ENCODE data around the gene NUP133. TPM values are rescaled to one million over a fixed set of nuclear protein-coding genes. Genes with fewer than 3 reads are reported as not detected.

The NUP133 gene
- total RNA-seq, 2 donors from 2014 or later, result 67.8 to 68.4 TPM

- H3K4me1 ChIP-seq (ENCODE audit: control insufficient read depth, insufficient read depth, low read length), result no peaks in the 10 kb centered on the region
- no peak overlapping the region for H3K4me3 ChIP-seq (ENCODE audit: low read length)
- no peak for TF ChIP-seq CTCF (conservative IDR thresholded peaks at IDR 0.05)
- no peak overlapping the region for H3K27ac ChIP-seq (ENCODE audit: low read depth, low read length)
- Mint-ChIP-seq H3K36me3 (ENCODE audit: low read depth) (peaks cover 65% of the 10 kb centered on the region), H3K4me3 (no peak overlapping the region), H3K27me3 (ENCODE audit: insufficient read depth) (no peaks in the 10 kb centered on the region), H3K4me1 (no peaks in the 10 kb centered on the region), H3K27ac (no peak overlapping the region), H3K9me3 (no peaks in the 10 kb centered on the region)
- H3K9ac ChIP-seq (ENCODE audit: extremely low read depth, low read length, poor library complexity, severe bottlenecking), result no peak overlapping the region
- DNase-seq, result no peak
- peaks cover 74% of the 10 kb centered on the region for H3K36me3 ChIP-seq (ENCODE audit: control insufficient read depth, insufficient read depth, low read length)
- H3K9me3 ChIP-seq (ENCODE audit: control insufficient read depth, low read length), result no peaks in the 10 kb centered on the region
- H3K27me3 ChIP-seq (ENCODE audit: control insufficient read depth, insufficient read depth, low read length, poor library complexity, severe bottlenecking), result no peaks in the 10 kb centered on the region
These were observed 28.8 kb upstream of the NUP133 start for GRCh38 chr1:229536982-229537381.

GRCh38 chr1:229535230-229535629 lies 27.1 kb upstream of the NUP133 start:
- Histone ChIP-seq H3K9ac (ENCODE audit: extremely low read depth, low read length, poor library complexity, severe bottlenecking) (no peak overlapping the region), H3K27ac (ENCODE audit: low read depth, low read length) (no peak overlapping the region), H3K4me3 (ENCODE audit: low read length) (no peak overlapping the region), H3K4me1 (ENCODE audit: control insufficient read depth, insufficient read depth, low read length) (no peaks in the 10 kb centered on the region), H3K9me3 (ENCODE audit: control insufficient read depth, low read length) (no peaks in the 10 kb centered on the region), H3K36me3 (ENCODE audit: control insufficient read depth, insufficient read depth, low read length) (peaks cover 60% of the 10 kb centered on the region), H3K27me3 (ENCODE audit: control insufficient read depth, insufficient read depth, low read length, poor library complexity, severe bottlenecking) (no peaks in the 10 kb centered on the region)
- Mint-ChIP-seq H3K36me3 (ENCODE audit: low read depth) (peaks cover 69% of the 10 kb centered on the region), H3K9me3 (no peaks in the 10 kb centered on the region), H3K27ac (no peak overlapping the region), H3K4me3 (no peak overlapping the region), H3K4me1 (no peaks in the 10 kb centered on the region), H3K27me3 (ENCODE audit: insufficient read depth) (no peaks in the 10 kb centered on the region)
- TF ChIP-seq CTCF (conservative IDR thresholded peaks at IDR 0.05), result no peak
- no peak for DNase-seq

GRCh38 chr1:229531326-229531725 lies 23.2 kb upstream of the NUP133 start:
- peaks cover 62% of the 10 kb centered on the region for H3K36me3 Mint-ChIP-seq (ENCODE audit: low read depth)
- no peak overlapping the region for H3K27ac ChIP-seq (ENCODE audit: low read depth, low read length)
- no peak for TF ChIP-seq CTCF (conservative IDR thresholded peaks at IDR 0.05)

More at GRCh38 chr1:229531326-229531725, 23.2 kb upstream of the NUP133 start:
- Mint-ChIP-seq H3K4me1 (no peaks in the 10 kb centered on the region), H3K4me3 (no peak overlapping the region), H3K27me3 (ENCODE audit: insufficient read depth) (no peaks in the 10 kb centered on the region), H3K27ac (peak overlapping the region; percentile 35), H3K9me3 (no peaks in the 10 kb centered on the region)
- 95 to 100% methylated on average over 3 to 6 of the region's 6 CpGs for WGBS, 2 experiments (ENCODE audit: insufficient coverage in 1 of 2, insufficient read length in 1 of 2)
- H3K4me3 ChIP-seq (ENCODE audit: low read length), result no peak overlapping the region
- no peaks in the 10 kb centered on the region for H3K27me3 ChIP-seq (ENCODE audit: control insufficient read depth, insufficient read depth, low read length, poor library complexity, severe bottlenecking)
- H3K9me3 ChIP-seq (ENCODE audit: control insufficient read depth, low read length), result no peaks in the 10 kb centered on the region
- peaks cover 58% of the 10 kb centered on the region for H3K36me3 ChIP-seq (ENCODE audit: control insufficient read depth, insufficient read depth, low read length)
- no peaks in the 10 kb centered on the region for H3K4me1 ChIP-seq (ENCODE audit: control insufficient read depth, insufficient read depth, low read length)
- DNase-seq, result no peak
- no peak overlapping the region for H3K9ac ChIP-seq (ENCODE audit: extremely low read depth, low read length, poor library complexity, severe bottlenecking)

Data from endodermal cell (in vitro differentiated cells).